Fibroblast of gingiva (primary cell): Measurements from ENCODE around the gene SCN3B.

Experiments used
- DNase-seq: peaks from one replicate; pipeline ENCODE4 v3.0.0-alpha.2; 2011; ENCODE audit warnings: low read depth

Gene SCN3B

GRCh38 chr11:123653827-123654565 lies 428 bp downstream of the SCN3B start:
- peak; percentile 6 for DNase-seq

DNA sequence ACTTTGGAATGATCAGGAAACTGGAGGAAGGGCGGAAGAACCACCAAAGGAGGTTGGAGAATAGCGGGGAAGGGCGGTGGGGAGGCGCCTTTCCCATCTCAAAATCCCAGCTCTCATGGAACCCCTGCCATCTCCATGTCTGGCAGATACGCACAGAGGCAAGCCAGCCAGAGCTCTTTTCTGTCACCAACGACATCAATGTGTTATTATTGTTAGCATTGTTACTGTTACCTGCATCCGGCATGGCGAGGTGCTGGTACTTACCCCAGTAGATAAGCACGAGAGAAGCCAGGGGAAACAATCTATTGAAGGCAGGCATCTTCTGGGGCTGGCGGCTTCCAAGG lies 969 bp downstream of the SCN3B start:
- no peak for DNase-seq

DNA sequence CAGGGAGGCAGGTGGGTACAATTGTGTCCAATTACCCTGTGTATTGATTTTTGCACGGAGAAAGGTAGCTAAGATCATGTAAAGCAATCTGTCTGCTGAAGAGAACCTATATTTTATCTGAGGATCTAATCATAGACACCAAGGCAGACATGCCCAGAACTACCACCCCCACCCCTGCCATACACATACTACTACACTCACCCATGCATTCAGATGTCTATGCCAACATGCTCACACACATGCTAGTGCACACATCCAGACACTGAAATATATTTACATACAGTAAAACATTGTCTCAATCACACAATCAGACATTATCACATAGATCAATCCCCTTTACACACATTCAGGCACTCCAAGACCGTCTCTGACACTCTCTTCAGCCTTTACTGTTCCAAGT lies 1.8 kb downstream of the SCN3B start:
- DNase-seq = no peak

DNA sequence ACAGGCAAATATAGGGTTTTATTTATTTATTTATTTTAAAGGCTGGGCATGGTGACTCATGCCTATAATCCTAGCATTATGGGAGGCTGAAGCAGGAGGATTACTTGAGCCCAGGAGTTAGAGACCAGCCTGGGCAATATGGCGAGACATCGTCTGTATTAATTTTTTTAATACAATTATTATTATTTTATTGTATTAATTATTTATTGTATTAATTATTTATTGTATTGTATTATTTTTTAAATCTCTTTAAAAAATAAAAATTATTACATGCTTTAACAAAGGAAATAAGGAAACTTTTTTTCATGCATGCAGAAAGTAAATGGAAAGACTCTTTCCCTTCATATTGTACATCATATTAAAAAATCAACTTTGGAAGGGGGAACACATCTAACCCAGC lies 3.5 kb downstream of the SCN3B start:
- no peak for DNase-seq

DNA sequence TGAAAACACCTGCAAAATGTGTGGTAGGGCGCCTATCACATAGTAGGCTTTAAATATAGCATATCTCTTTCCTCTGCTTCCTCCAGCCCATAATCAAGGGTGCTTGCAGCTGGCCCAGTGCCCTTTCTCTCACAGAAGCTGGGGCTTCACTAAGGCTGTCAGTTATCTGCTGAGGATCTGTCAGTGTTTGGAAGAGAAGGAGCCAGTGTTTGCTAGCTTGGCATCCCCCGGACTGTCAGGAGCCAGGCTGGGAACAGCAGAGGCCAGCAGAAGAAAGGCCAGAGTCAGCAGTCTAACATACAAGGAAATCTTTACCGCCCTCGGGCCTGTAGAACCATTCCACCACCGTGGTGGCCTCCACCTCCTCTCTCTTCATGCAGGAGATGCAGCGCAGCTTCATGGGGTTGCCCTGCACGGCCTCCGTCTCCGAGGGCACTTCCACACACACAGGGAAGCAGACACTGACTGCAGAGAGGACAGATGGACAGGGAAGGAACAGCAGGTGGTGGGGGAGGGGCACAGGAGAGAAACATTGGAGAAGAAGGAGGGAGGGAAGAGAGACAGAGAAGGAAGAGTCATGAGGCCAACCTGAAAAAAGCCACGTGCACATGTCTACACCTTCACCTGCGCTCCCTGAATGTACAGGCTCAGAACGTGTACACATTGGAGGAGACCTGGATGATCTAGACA lies 9.0 kb downstream of the SCN3B start:
- no peak for DNase-seq

- no peak for DNase-seq
Measured at GRCh38 chr11:123642435-123642834, 12.0 kb downstream of the SCN3B start.

DNA sequence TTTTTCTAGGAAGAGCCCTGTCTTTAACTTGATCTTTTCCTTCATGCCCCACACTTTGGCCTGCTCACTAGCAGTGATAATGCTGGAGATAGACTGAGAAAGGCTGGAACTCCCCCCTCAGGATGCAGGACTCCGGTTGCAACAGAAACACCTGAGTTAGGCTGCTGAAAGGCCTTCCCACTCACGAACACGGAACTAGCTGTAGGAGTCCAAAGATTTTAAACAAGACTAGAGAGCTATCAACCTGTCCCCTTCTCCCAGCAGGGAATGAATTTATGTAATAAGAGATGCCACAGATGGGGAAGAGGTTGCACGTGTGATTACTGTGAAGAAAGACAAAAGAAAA lies 13.0 kb downstream of the SCN3B start:
- DNase-seq = no peak

- DNase-seq = peak; percentile 6
Measured at GRCh38 chr11:123640677-123641494, 13.5 kb downstream of the SCN3B start.

DNA sequence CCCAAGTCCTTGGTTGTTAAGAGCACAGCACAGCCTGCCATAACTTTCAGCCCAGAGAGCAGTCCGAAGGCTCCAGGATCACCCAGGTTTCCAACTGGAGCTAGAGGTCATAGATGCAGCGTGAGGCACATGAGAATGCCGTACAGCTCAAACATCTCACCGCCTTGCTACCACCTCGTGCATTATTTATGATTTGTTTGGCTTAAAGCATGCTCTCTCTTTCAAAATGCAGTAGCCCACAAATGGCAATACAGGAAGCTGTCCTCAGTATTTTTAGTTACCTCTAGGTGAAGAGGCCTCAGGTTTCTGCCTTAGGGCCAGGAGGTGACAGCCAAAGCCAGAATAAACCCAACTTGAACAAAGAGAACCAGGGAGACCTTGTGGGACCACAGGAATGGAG lies 14.4 kb downstream of the SCN3B start:
- no peak for DNase-seq

- no peak for DNase-seq
Measured at GRCh38 chr11:123630126-123630608, 24.3 kb downstream of the SCN3B start.

- no peak for DNase-seq
Measured at GRCh38 chr11:123628936-123629683, 25.3 kb downstream of the SCN3B start.

GRCh38 chr11:123624974-123625373 lies 29.4 kb downstream of the SCN3B start:
- DNase-seq = peak; percentile 21

GRCh38 chr11:123622576-123622975 lies 31.8 kb downstream of the SCN3B start:
- no peak for DNase-seq

DNA sequence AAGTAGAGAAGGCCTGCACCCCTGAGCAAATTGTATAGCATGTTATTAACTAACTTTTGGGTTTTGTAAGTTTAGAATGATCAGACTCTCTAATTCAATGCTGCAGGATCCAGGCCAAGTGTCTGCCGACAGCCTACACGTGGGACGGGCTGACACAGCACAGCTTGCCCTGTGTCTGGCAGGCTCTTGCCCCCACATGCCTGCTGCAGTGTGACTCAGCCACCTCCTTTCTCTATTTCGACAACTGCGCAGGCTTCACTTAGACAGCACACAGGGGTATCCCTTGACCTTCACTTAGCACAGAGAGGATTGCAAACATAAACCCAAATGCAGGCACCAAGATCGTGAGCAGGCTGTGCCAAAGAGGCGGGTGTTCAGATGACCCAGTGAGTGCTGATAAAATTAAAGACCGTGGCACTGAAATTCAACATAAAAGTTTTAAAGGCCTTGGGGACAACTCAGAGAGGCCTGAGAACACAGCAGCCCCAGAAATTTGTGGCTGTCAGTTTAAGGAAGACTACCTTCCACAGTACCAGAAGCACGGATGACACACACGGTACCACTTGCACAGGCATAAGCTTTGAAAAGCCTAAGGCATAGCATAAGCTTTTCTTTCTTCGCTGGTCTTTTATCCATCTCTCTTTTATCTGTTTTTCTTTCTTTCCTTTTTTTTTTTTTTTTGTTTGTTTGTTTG lies 37.8 kb downstream of the SCN3B start:
- peak; percentile 38 for DNase-seq

GRCh38 chr11:123611698-123612097 lies 42.7 kb downstream of the SCN3B start:
- DNase-seq = no peak

DNA sequence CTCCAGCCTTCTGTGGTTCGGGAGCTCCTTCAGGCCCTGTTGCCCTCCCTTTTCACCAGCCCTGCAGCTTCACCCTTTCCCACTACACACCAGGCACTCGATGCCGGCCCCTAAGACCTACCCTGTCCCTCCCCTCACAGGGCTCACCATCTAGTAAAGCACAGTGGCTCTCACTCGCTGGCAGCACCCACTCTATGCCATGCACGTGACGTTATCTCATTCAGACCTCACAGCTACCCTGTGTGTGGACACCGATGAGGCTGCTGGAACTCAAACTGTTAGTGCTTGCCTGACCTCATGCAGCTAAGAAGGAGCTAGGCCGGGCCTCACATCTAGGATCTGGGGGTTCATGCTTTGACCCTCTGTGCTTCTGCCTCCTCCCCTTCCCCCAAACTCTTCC lies 45.5 kb downstream of the SCN3B start:
- no peak for DNase-seq

- DNase-seq = no peak
Measured at GRCh38 chr11:123608371-123608770, 46.1 kb downstream of the SCN3B start.

DNA sequence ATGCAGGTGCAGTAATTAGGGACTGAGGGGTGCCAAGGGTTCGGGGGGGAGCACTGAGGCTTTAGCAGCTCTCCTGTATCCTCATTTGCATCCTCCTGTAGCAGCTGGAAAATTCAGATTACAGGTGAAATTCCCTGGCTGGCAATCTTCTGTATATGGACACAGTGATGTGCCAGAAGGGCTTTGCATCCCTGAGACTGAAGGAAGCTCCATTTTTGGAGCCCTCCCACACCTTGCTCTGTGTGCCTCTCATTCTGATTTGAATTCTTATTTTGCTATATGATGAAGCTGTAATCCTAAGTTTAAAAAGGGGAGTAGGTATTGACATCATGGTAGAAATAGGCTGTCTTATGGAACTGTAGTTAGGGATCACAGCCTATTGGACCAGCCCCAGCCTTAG lies 46.6 kb downstream of the SCN3B start:
- DNase-seq = no peak

- DNase-seq = no peak
Measured at GRCh38 chr11:123603666-123604065, 50.8 kb downstream of the SCN3B start.

DNA sequence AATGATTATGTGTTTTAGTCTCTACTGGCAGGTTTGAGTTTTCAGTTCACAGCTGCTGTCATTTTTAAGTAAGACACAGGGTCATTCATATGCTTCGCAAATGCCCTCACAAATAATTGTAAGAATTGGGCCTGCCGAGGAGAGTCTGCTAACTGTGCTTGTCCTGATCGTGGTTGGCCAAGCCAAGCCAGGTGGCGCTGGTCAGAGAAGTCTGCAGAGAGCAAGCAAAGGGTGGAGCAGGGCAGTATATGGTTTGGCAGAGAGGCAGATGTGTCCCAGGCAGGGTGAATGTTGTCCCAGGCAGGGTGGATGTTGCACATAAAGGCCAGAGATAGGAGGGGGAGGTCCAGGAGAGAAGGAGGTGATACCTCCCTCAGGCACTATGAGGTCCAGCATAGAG lies 52.7 kb downstream of the SCN3B start:
- no peak for DNase-seq

- DNase-seq = peak; percentile 53
Measured at GRCh38 chr11:123601136-123601535, 53.3 kb downstream of the SCN3B start.

- no peak for DNase-seq
Measured at GRCh38 chr11:123597859-123598258, 56.6 kb downstream of the SCN3B start.
